GM12878 (cell line): ENCODE measurements around the gene MMD. TPM values are rescaled to one million over a fixed set of nuclear protein-coding genes. Genes with fewer than 3 reads are reported as not detected.
"Not testable (repeated sequence)": the region's sequence is repeated elsewhere in the genome, so short reads cannot be mapped to it uniquely, and the experiment has no call there.

ENCODE experiments used
- ATAC-seq: fragments of 200-7000 bp; cut with Tn5 transposase; 3 replicates; pipeline ENCODE4 v1.9.1; 2020; ENCODE audit warnings: mild to moderate bottlenecking, moderate library complexity
- BruUV-seq: library from RNA; stranded (reverse); fragments of 400-500 nt; replicated peaks from 2 replicates; lab custom pipeline; 2021; lab: Mats Ljungman, UMichigan
- CTCF ChIA-PET: fragments of 300-600 bp; sonication (Branson Sonifier 250); formaldehyde crosslinking; extraction: SDS; loops from one replicate; lab custom pipeline; 2021; ENCODE audit warnings: inconsistent platforms; lab: Yijun Ruan, JAX
- POLR2A ChIA-PET: fragments of 350-600 bp; formaldehyde crosslinking; extraction: SDS; loops from one replicate; lab custom pipeline; 2021; ENCODE audit warnings: inconsistent platforms; lab: Charles Lee
- RAD21 ChIA-PET: fragments of 300-600 bp; sonication (Branson Sonifier 250); formaldehyde crosslinking; loops from one replicate; lab custom pipeline; 2023; ENCODE audit warnings: antibody characterized with exemption; ENCODE audit not compliant: unreplicated experiment; lab: Charles Lee
- SMC1A ChIA-PET: fragments of 300-600 bp; sonication (Branson Sonifier 250); formaldehyde crosslinking; loops from one replicate; lab custom pipeline; 2023; ENCODE audit not compliant: unreplicated experiment, uncharacterized antibody; lab: Charles Lee
- DNase-seq: peaks from one replicate; pipeline ENCODE4 v3.0.0-alpha.2; 2011; ENCODE audit warnings: low read depth, low spot score
- FAIRE-seq: peaks from 3 replicates; lab custom pipeline; 2011; peaks lifted over from hg19 to GRCh38; lab: Jason Lieb, UNC
- H2AFZ ChIP-seq: 2 replicates; pipeline ENCODE4 v1.6.0; 2011; ENCODE audit warnings: low read depth, low read length, control low read depth; ENCODE audit not compliant: control insufficient read depth
- H3K27ac ChIP-seq: 2 replicates; pipeline ENCODE4 v1.5.1; 2011; ENCODE audit warnings: control low read depth; ENCODE audit not compliant: control insufficient read depth, insufficient read depth
- H3K27me3 ChIP-seq, 2 experiments: replicated peaks in 1 of 2; 2 replicates each; pipeline versions ENCODE4 v1.6.0 to v1.6.1; 2011; ENCODE audit warnings: low read length in 1 of 2; ENCODE audit not compliant: control insufficient read depth in 2 of 2, insufficient read depth in 2 of 2
- H3K36me3 ChIP-seq, 2 experiments: 2 replicates each; pipeline ENCODE4 v1.5.1; 2011; ENCODE audit warnings: low read length in 1 of 2; ENCODE audit not compliant: control insufficient read depth in 2 of 2, insufficient read depth in 2 of 2
- H3K4me1 ChIP-seq: 2 replicates; pipeline ENCODE4 v1.6.1; 2011; ENCODE audit warnings: mild to moderate bottlenecking, low read length, moderate library complexity, mixed read lengths; ENCODE audit not compliant: control insufficient read depth, insufficient read depth
- H3K4me2 ChIP-seq: 2 replicates; pipeline ENCODE4 v1.6.0; 2011; ENCODE audit warnings: control low read depth; ENCODE audit not compliant: control insufficient read depth, insufficient read depth
- H3K4me3 ChIP-seq: fragments of 200-600 bp; sonication (generic); 2 replicates; pipeline ENCODE4 v1.5.1; 2016
- H3K79me2 ChIP-seq: 2 replicates; pipeline ENCODE4 v1.6.0; 2011; ENCODE audit warnings: low read length; ENCODE audit not compliant: control insufficient read depth, insufficient read depth
- H3K9ac ChIP-seq: 2 replicates; pipeline ENCODE4 v1.8.0; 2011; ENCODE audit warnings: low read length, control low read depth, mixed read lengths; ENCODE audit not compliant: control insufficient read depth, insufficient read depth
- H3K9me3 ChIP-seq: replicated peaks from 3 replicates; pipeline ENCODE4 v1.5.1; 2011; ENCODE audit warnings: mild to moderate bottlenecking, low read length; ENCODE audit not compliant: control insufficient read depth, insufficient read depth
- H4K20me1 ChIP-seq: 2 replicates; pipeline ENCODE4 v1.6.0; 2011; ENCODE audit not compliant: control insufficient read depth, insufficient read depth
- NKRF ChIP-seq: fragments of 450-650 bp; conservative IDR thresholded peaks from 2 replicates; pipeline ENCODE4 v1.6.1; 2017; ENCODE audit warnings: mild to moderate bottlenecking, moderate library complexity
- SKIL ChIP-seq: fragments of 450-650 bp; IDR thresholded peaks from 2 replicates; pipeline ENCODE4 v1.6.1; 2017; ENCODE audit warnings: mild to moderate bottlenecking, low read depth, inconsistent platforms; ENCODE audit not compliant: poor library complexity, severe bottlenecking
- WGBS: methylation state at CpG from one replicate; pipeline ENCODE4 v1.1.6; 2016; ENCODE audit warnings: low lambda C conversion rate; ENCODE audit not compliant: insufficient replicate concordance, insufficient coverage; ENCODE audit errors: missing lambda C conversion rate; 5-methylcytosine and 5-hydroxymethylcytosine counted together
- in situ Hi-C: fragments of 300-500 bp; cut with MboI; formaldehyde crosslinking; loops from 9 replicates; pipeline ENCODE4 v1.14.3; 2018; ENCODE audit warnings: mixed read lengths
- intact Hi-C: fragments of 100-400 bp; cut with micrococcal nuclease; formaldehyde crosslinking; loops from one replicate; pipeline ENCODE4 v1.14.2; 2022; ENCODE audit not compliant: unreplicated experiment
- polyA plus RNA-seq, 11 experiments: library from polyadenylated mRNA; depleted of rRNA in 4 of 11; unstranded in 6 of 11; stranded (reverse) in 5 of 11; fragments of >200 nt; fragmentation: Nextera tagmentation in 4 of 11; fragmentation: Illumina TruSeq in 1 of 11; extraction: Ambion mirVana in 4 of 11; extraction: Trizol in 1 of 11; gene quantifications; 1 replicate in 1 of 11; 2 replicates in 10 of 11; pipeline versions ENCODE4 v1.2.1 to v1.2.3, GENCODE V29; 2011 to 2016; ENCODE audit warnings: inconsistent platforms in 2 of 11, missing spikeins in 2 of 11, low read depth in 1 of 11
- total RNA-seq, 4 experiments: library from RNA; depleted of rRNA in 3 of 4; stranded (reverse); fragments of >200 nt in 3 of 4; fragmentation: Illumina TruSeq in 1 of 4; extraction: Trizol in 1 of 4; gene quantifications; 2 replicates each; pipeline versions ENCODE4 v1.2.1 to v1.2.3, GENCODE V29; 2013 to 2021

Gene MMD
- total and polyA plus RNA-seq, 10 of the 15 experiments (the other 5 are each of a cell fraction or from before 2014, with no cell fraction given): 8.0 to 46.7 (median 22.3) TPM

- TF ChIP-seq NKRF: no peak
- TF ChIP-seq SKIL: no peak
- TF ChIP-seq, all 136 proteins: peak for 2
Observed at GRCh38 chr17:55466671-55467070, 45.0 kb upstream of the MMD start (continued).

- H3K36me3 ChIP-seq, in situ Hi-C loops, H2AFZ ChIP-seq, H3K9ac ChIP-seq, FAIRE-seq, H3K4me3 ChIP-seq, H3K27me3 ChIP-seq, BruUV-seq, DNase-seq, H4K20me1 ChIP-seq, H3K4me2 ChIP-seq, ATAC-seq, H3K79me2 ChIP-seq, H3K9me3 ChIP-seq, H3K27ac ChIP-seq: not testable (repeated sequence)
- 98% methylated on average over 3 of the region's 4 CpGs for WGBS
- SMC1A ChIA-PET: interaction anchor here (0.9 to 4.8 kb wide), 8 partner anchors 15 to 109 kb away, joined by 3 to 46 read pairs (median 8); partner anchors contain the start of gene SMIM36
- CTCF ChIA-PET: interaction anchor here (0.9 to 2.0 kb wide), 5 partner anchors 11 to 52 kb away, joined by 3 to 4 read pairs (median 3); no protein-coding TSS in a partner anchor
- intact Hi-C loops: loop anchor here (5.0 kb wide), 1 partner anchor 47 kb away; the partner anchor contains the start of gene SMIM36
- H3K4me1 ChIP-seq: peaks cover 18% of the 10 kb centered on the region
- POLR2A ChIA-PET: interaction anchor here (0.7 to 2.1 kb wide), 5 partner anchors 16 to 50 kb away, joined by 3 to 5 read pairs (median 5); partner anchors contain the start of gene MMD
- RAD21 ChIA-PET: interaction anchor here (0.9 to 3.5 kb wide), 8 partner anchors 16 to 64 kb away, joined by 3 to 12 read pairs (median 5); partner anchors contain the start of gene MMD
Observed at GRCh38 chr17:55465771-55466170, 44.1 kb upstream of the MMD start.
